Stimulated activated CD8-positive, alpha-beta memory T cell treated with anti-CD3 and anti-CD28 coated beads, Interleukin-15, amount 100 ng/mL, for 4 hours (primary cell): ENCODE data around the gene RNF126.
A peak's percentile ranks its signal among the peaks of the same experiment; 100 is the strongest.
"Not testable (repeated sequence)": the region's sequence is repeated elsewhere in the genome, so short reads cannot be mapped to it uniquely, and the experiment has no call there.

ENCODE experiments used
- DNase-seq, 2 donors: peaks; one replicate each; pipeline ENCODE4 v3.0.0-alpha.2; 2020; ENCODE audit warnings: low read depth in 2 of 2

RNF126 gene

DNA sequence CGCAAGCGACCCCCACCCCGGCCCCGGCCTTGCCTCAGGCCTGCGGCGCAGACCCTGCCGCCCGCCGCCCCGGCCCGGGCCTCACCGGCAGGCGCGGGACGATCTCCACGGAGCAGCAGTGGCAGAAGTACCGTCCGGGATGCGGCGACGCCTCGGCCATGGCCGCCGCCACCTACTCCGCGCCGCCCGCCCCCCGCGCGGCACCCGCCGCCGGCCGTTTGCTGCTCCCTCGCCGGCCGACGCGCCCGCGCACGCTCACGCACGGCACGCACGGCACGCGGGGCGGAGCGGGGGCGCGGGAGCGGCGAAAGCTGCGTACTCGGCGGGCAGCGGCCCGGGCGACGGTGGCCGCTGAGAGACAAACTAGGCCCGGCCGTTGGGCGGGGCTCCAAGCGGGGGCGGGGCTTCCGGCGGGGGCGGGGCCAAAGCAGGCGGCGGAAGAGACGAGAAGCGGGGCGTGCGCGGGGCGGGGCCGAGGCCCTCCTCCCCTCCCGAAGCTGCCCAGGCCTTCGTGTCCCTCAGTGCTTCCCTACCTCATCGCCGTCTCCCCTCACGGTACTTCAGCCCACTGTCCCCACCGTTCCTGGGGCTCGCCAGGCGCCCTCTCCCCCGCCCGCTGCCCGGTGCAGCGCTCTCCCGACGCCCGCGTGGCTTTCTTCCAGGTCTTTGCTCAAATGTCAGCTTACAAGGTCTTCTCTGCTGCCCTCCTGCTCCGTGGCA is at the start of gene RNF126:
RNF126 (minus strand) TSS at position 253 of the 720 bp plus-strand sequence; CDS start at position 160, 93 bp downstream.
- peak; percentile 85 to 93 for DNase-seq

GRCh38 chr19:711254-711653 is 48.2 kb upstream of the RNF126 start:
- DNase-seq: no peak

DNA sequence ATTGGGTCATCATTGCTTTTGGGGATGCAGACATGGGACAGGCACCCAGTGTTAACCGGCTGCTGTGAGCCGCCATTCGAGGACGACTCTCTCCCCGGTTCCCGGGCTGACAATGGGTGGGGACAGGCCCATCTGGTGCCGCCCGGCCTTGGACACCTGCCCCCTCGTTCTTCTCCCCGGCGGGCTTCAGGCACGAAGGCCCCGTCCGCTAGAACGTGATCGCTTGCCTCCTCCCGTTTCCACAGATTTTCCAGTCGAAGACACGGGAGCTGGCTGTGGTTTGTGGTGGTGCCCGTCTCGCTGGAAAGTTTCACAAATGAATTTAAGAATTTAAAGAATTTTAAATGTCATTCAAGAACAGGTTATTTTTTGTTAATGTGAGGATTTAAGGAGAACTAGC is 47.8 kb upstream of the RNF126 start:
- DNase-seq: no peak

GRCh38 chr19:709965-710571 is 47.1 kb upstream of the RNF126 start:
- DNase-seq: no peak

DNA sequence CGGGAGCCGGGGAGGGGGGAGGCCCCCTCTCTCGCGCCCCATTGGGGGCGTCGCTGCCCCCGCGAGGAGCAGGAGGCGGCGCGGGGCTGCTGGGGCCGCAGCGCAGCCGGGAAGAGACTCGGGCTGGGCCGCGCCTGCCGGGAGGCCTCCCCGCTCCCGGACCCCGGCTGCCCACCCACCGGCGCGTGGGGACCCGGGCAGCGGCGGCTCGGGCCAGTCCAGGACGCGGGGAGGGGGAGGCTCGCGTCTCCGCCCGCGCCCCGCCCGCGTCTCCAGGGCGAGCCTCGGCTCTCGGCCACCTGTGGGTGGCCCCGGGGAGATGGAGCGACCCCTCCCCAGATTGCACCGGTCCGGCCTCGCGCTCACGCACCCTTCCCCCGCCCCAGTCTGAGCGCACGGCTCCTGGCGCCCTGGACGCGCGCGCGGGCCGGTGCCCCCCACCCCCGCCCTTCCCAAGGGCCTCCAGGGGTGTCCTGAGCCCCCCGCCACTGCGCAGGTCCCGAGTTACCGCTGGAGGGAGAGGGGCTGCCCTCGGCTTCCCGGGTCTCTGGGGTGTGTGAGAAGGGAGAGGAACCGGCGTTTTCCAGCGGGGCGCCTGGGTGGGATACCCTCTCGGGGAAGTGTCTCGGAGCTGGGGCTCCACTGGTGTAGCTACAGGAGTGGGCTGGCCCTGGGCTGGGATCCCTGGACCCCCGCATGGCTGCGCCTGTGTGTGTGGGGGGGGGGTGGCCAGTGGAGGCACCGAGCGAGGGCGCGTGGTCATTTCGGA is 46.4 kb upstream of the RNF126 start:
- DNase-seq: no peak

DNA sequence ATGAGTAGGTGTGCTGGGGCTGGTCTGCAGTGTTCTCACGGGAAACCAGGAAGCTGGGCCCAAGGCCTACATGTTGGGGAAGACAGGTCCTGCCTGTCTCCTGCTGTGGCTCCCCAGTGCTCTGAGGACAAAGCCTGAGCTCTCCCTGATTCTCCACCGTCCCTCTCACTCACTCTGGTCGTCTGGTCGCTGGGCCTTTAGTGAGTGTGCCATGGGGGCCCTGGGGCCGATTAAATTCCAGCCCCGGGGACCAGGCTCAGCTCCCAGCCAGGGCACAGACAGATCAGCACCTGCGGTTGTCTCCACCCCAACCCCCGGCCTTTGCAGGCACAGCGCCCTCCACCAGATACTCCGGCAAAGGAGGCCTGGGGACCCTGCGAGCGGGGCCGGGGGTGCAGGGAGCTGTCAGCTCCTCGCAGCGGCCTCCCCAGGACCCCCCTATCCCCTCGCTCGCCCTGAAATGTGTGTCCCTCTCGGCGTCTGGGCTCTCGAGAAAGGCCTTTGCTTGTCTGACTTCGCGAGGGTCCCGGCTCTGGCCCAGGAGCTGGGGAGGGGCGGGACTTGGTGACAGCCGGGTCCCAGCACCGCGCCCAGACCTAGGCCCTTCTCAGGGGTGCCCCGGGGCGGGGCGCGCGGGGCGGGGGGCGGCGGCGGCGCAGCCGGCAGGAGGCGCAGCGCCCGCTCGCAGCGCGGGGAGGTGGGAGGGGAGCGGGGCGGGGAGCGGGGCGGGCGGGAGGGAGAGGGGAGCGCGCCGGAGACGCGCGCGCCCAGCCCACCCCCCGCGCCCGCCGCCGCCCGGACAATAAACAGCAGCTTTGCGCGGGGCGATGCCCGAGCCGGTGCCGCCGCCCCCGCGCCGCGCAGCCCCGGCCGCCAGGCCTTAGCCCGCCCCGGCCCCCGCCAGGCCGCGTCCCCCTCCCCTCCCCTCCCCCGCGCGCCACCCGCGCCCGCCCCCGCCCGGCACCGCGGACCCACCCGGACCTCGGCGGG is 45.4 kb upstream of the RNF126 start, which contains the start of gene PALM:
PALM (plus strand) TSS at position 782 of the 990 bp plus-strand sequence. CDS start 212 bp downstream, outside the sequence.
- DNase-seq: no peak

- DNase-seq: no peak
Observed at GRCh38 chr19:704447-704741, 41.4 kb upstream of the RNF126 start.

GRCh38 chr19:703651-704446 is 40.8 kb upstream of the RNF126 start:
- peak; percentile 17 to 36 for DNase-seq

DNA sequence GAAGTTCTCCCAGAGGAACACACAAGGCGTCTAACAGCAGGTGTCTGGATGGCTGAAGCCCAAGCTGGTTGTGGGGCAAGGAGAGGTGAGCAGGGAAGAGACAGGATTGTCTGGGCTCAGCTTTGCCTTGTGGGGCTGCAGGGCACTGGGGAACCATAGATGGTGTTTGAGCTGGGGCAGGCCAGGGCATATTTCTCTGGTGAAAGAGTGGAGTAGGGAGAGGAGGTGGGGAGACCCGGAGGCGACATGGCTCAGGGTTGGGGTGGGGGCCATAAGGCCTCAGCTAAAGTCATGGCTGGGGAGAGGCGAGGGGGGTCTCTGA is 40.3 kb upstream of the RNF126 start:
- no peak for DNase-seq

DNA sequence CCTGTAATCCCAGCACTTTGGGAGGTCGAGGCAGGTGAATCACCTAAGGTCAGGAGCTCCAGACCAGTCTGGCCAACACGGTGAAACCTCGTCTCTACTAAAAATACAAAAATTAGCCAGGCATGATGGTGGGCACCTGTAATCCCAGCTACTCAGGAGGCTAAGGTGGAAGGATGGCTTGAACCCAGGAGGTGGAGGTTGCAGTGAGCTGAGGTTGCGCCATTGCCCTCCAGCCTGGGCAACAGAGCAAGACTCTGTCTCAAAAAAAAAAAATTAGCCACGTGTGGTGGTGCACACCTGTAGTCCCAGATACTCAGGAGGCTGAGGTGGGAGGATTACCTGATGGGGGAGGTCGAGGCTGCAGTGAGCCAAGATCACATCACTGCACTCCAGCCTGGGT is 39.8 kb upstream of the RNF126 start:
- not testable (repeated sequence) for DNase-seq

- not testable (repeated sequence) for DNase-seq
Observed at GRCh38 chr19:699885-700284, 36.9 kb upstream of the RNF126 start.

- DNase-seq: not testable (repeated sequence)
Observed at GRCh38 chr19:698529-698928, 35.5 kb upstream of the RNF126 start.

DNA sequence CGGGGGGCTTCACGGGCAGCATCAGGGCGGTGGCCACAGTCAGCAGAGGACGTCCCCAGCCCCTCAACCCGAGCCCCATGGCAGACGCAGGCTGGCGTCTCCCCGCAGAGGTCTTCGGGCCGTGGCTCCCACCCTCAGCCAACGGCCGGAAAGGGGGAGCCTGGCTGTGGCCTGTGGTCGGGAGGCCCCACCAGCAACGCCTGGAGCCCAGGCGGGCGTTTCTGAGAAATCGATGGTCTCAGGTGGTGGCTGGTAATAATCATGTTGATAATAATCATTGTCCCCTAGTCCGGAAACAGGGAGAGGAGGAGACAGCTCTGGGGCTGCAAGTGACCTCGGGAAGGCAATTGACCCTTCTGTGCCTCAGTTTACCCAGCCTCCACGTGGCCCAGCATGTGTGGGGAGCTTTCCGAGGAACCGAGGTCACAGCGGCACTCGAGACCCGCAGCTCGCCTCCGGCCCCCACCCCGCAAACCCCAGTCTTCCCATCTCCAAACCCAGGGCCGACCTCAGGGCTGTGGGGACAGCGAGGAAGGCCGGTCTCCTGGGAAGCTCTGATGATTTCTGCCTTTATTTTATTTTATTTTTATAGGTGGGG is 32.4 kb upstream of the RNF126 start, which contains the start of gene PRSS57:
PRSS57 (minus strand) TSS at position 101 of the 598 bp plus-strand sequence; CDS start at position 79, 22 bp downstream.
- no peak for DNase-seq

DNA sequence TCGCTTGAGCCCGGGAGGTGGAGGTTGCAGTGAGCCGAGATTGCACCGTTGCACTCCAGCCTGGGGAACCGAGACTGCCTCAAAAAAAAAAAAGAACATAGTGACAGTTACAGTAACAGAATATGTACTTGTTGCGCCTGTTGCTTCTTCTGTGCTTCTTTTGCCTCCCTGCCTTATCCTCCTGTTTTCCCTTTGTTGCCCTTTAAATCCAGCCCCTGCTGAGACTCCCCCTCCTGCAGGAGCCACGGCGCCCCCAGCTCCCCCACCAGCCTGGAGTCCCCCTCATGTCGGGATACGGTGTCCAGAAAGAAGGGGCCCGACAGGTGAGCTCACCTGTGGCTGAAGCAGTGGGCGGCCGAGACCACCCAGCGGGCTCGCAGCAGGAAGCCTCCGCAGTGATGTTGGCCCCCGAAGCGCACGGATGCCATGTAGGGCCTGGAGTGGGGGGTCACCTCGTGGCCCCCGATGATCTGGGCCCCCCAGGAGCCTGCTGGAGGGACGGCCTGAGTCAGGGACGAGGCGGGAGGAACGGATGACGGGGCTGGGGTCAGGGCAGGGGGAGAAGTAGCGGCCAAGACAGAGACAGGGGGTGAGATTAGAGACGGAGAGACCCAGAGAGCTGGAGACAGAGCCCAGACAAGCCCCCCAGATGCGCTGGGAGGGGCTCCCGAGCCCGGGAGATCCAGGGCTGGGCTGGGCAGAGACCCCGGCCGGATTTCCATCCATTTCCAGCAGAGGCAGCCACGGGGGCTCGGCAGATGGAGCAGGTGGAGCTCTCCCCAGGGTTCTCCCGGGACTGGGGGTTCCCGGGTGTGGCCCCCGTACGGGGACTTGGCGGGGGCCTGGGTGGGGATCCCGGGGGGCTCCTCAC is 31.7 kb upstream of the RNF126 start:
- DNase-seq: no peak

DNA sequence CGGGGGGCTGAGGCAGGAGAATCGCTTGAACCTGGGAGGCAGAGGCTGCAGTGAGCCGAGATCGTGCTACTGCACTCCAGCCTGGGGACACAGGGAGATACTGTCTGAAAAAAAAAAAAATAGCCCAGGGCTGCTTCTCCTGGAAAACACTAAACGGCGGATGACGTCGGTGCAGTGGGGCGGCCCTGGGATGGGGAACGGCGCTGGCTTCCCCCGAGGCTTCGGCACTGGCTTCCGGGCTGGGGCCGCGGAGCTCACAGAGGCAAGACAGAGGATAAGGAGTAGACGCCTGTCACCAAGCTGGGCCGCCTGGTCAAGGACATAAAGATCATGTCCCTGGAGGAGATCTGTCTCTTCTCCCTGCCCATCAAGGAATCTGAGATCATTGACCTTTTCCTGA is 27.2 kb upstream of the RNF126 start:
- no peak for DNase-seq

DNA sequence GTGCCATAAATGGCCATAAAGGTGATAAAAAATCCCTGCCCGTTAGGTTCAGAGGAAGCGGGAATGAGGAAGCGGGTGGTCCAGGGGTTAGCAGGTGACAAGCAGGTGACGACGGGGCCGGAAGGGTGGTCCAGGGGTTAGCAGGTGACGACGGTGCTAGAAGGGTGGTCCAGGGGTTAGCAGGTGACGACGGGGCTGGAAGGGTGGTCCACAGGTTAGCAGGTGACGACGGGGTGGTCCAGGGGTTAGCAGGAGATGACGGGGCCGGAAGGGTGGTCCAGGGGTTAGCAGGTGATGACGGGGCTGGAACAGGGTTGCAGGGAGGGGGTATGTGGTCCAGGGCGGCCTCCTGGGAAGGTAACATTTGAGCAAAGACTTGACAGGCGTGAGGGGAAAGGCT is 26.0 kb upstream of the RNF126 start:
- no peak for DNase-seq

DNA sequence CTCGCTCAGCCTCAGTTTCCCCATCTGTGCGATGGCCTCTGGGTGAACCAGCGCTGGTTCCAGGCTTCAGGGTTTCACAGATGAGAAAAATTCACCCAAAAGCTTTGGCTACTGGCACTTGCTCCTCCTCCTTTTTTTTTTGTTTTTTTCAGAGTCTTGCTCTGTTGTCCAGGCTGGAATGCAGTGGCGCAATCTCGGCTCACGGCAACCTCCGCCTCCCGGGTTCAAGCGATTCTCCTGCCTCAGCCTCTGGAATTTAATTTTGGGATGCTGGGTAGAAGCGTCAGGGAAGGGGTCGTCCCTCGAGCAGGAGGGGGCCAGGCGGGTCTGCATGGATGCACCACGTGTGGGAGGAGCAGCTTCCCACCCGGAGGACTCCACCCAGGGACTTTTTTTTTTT is 25.2 kb upstream of the RNF126 start:
- no peak for DNase-seq

GRCh38 chr19:687569-688166 is 24.7 kb upstream of the RNF126 start:
- DNase-seq: no peak
